ENCODE data around the gene GBE1. TPM values are rescaled to one million over a fixed set of nuclear protein-coding genes. Genes with fewer than 3 reads are reported as not detected.

Gene GBE1
- total RNA-seq, 2 donors from 2014 or later = 8.4 to 12.3 TPM

DNA sequence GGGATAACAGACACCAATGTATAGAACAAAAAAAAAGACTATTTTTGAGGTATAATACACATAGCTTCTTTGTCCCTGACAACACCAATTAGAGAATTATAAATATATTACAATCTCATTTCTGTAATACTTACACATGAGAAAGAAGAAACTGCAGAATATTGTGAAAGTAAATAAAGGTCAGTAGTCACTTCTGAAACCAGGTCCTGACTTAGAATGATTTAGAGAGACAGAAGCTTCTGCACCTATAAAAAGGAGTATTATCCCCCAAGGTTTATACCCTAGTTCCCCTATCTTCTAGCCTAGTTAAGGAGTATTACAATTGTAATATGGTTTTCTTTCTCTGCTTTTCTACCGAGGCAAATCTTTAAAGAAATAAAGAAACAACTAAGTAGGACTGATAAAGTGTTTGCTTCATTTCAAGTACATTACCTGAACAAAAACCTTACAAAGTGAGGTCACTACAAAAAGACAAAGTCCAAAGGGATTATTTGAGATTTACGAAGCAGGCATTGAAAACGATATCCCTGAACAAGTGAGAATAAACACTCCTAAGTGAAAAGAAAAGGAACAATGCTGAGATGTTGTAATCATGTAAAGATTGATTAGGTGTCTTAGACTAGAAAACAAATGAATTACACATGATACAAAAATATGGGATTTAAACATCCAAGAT is 103.0 kb downstream of the GBE1 start:
- Mint-ChIP-seq H3K4me3 (no peak overlapping the region), H3K27ac (no peak overlapping the region), H3K4me1 (peaks cover 6% of the 10 kb centered on the region), H3K36me3 (ENCODE audit: low read depth) (no peaks in the 10 kb centered on the region), H3K9me3 (no peaks in the 10 kb centered on the region), H3K27me3 (ENCODE audit: insufficient read depth) (no peaks in the 10 kb centered on the region)
- H3K9ac ChIP-seq (ENCODE audit: extremely low read depth, low read length, poor library complexity, severe bottlenecking) = no peak overlapping the region
- TF ChIP-seq, protein P1, sequence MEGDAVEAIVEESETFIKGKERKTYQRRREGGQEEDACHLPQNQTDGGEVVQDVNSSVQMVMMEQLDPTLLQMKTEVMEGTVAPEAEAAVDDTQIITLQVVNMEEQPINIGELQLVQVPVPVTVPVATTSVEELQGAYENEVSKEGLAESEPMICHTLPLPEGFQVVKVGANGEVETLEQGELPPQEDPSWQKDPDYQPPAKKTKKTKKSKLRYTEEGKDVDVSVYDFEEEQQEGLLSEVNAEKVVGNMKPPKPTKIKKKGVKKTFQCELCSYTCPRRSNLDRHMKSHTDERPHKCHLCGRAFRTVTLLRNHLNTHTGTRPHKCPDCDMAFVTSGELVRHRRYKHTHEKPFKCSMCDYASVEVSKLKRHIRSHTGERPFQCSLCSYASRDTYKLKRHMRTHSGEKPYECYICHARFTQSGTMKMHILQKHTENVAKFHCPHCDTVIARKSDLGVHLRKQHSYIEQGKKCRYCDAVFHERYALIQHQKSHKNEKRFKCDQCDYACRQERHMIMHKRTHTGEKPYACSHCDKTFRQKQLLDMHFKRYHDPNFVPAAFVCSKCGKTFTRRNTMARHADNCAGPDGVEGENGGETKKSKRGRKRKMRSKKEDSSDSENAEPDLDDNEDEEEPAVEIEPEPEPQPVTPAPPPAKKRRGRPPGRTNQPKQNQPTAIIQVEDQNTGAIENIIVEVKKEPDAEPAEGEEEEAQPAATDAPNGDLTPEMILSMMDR (conservative IDR thresholded peaks at IDR 0.05) = no peak
- H3K36me3 ChIP-seq (ENCODE audit: control insufficient read depth, insufficient read depth, low read length) = no peaks in the 10 kb centered on the region
- no peaks in the 10 kb centered on the region for H3K4me1 ChIP-seq (ENCODE audit: control insufficient read depth, insufficient read depth, low read length)
- no peaks in the 10 kb centered on the region for H3K9me3 ChIP-seq (ENCODE audit: control insufficient read depth, low read length)
- no peaks in the 10 kb centered on the region for H3K27me3 ChIP-seq (ENCODE audit: control insufficient read depth, insufficient read depth, low read length, poor library complexity, severe bottlenecking)
- 98 to 100% methylated on average over 1 to 2 of the region's 3 CpGs for WGBS, 2 experiments (ENCODE audit: insufficient coverage in 1 of 2, insufficient read length in 1 of 2)
- H3K27ac ChIP-seq (ENCODE audit: low read depth, low read length) = no peak overlapping the region
- H3K4me3 ChIP-seq (ENCODE audit: low read length) = no peak overlapping the region
- no peak for DNase-seq

DNA sequence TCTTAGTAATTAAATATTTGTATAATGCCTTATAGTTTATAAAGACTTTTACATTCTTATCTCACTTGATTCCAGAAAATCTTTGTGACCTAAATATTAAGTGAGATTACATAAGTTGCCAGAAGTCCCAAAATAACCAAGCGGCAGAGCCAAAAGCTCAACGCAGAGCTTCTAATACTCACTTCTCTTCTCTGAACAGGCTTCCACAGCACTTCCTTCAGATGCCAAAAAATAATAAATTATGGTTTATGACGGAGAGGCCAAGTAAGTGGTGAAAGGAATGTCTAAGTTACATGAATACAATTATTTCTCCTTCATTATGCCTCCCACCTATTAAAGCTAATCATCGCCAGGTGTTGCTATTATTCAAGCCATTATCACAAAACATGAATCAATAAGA is 110.3 kb downstream of the GBE1 start:
- Histone ChIP-seq H3K27ac (ENCODE audit: low read depth, low read length) (no peak overlapping the region), H3K27me3 (ENCODE audit: control insufficient read depth, insufficient read depth, low read length, poor library complexity, severe bottlenecking) (no peaks in the 10 kb centered on the region), H3K4me3 (ENCODE audit: low read length) (no peak overlapping the region), H3K9me3 (ENCODE audit: control insufficient read depth, low read length) (no peaks in the 10 kb centered on the region), H3K9ac (ENCODE audit: extremely low read depth, low read length, poor library complexity, severe bottlenecking) (no peak overlapping the region), H3K36me3 (ENCODE audit: control insufficient read depth, insufficient read depth, low read length) (no peaks in the 10 kb centered on the region), H3K4me1 (ENCODE audit: control insufficient read depth, insufficient read depth, low read length) (no peaks in the 10 kb centered on the region)
- H3K9me3 Mint-ChIP-seq = no peaks in the 10 kb centered on the region
- TF ChIP-seq, protein P1 (conservative IDR thresholded peaks at IDR 0.05) = no peak
- H3K36me3 Mint-ChIP-seq (ENCODE audit: low read depth) = no peaks in the 10 kb centered on the region
- H3K27ac Mint-ChIP-seq = no peak overlapping the region
- 92% methylated on average over 3 of the region's 4 CpGs; no CpG with 5 or more reads in 1 of the 2 experiments for WGBS, 2 experiments (ENCODE audit: insufficient coverage in 1 of 2, insufficient read length in 1 of 2)
- no peaks in the 10 kb centered on the region for H3K27me3 Mint-ChIP-seq (ENCODE audit: insufficient read depth)
- DNase-seq = no peak
- H3K4me3 Mint-ChIP-seq = no peak overlapping the region
- no peaks in the 10 kb centered on the region for H3K4me1 Mint-ChIP-seq

DNA sequence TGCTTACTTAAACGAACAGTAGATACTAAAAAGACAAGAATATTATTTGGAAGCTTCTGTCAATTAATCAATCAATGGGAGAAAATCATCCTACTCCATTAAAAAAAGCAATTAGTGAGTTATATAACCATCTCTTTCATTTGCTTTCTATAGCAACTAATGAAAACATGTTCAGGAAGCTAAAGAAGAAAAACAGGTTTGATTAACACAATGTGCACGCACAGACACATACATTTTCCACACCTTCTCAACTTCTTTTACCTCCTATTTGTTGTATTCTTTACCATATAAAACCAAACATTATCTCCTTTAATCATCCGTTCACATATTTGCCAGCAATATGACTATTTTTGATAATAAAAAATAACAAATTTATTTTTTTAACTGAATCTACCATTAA is 111.3 kb downstream of the GBE1 start:
- Histone ChIP-seq H3K9ac (ENCODE audit: extremely low read depth, low read length, poor library complexity, severe bottlenecking) (no peak overlapping the region), H3K4me1 (ENCODE audit: control insufficient read depth, insufficient read depth, low read length) (no peaks in the 10 kb centered on the region), H3K27ac (ENCODE audit: low read depth, low read length) (no peak overlapping the region), H3K27me3 (ENCODE audit: control insufficient read depth, insufficient read depth, low read length, poor library complexity, severe bottlenecking) (no peaks in the 10 kb centered on the region), H3K36me3 (ENCODE audit: control insufficient read depth, insufficient read depth, low read length) (no peaks in the 10 kb centered on the region), H3K4me3 (ENCODE audit: low read length) (no peak overlapping the region), H3K9me3 (ENCODE audit: control insufficient read depth, low read length) (no peaks in the 10 kb centered on the region)
- Mint-ChIP-seq H3K4me1 (no peaks in the 10 kb centered on the region), H3K36me3 (ENCODE audit: low read depth) (no peaks in the 10 kb centered on the region), H3K9me3 (no peaks in the 10 kb centered on the region), H3K27me3 (ENCODE audit: insufficient read depth) (no peaks in the 10 kb centered on the region), H3K27ac (no peak overlapping the region), H3K4me3 (no peak overlapping the region)
- WGBS, 2 experiments (ENCODE audit: insufficient coverage in 1 of 2, insufficient read length in 1 of 2) = 92 to 94% methylated on average over 2 to 3 of the region's 3 CpGs
- TF ChIP-seq, protein P1 (conservative IDR thresholded peaks at IDR 0.05) = no peak
- DNase-seq = no peak

All from endodermal cell (in vitro differentiated cells).